ENCODE measurements around the gene TMEM52.

DNA sequence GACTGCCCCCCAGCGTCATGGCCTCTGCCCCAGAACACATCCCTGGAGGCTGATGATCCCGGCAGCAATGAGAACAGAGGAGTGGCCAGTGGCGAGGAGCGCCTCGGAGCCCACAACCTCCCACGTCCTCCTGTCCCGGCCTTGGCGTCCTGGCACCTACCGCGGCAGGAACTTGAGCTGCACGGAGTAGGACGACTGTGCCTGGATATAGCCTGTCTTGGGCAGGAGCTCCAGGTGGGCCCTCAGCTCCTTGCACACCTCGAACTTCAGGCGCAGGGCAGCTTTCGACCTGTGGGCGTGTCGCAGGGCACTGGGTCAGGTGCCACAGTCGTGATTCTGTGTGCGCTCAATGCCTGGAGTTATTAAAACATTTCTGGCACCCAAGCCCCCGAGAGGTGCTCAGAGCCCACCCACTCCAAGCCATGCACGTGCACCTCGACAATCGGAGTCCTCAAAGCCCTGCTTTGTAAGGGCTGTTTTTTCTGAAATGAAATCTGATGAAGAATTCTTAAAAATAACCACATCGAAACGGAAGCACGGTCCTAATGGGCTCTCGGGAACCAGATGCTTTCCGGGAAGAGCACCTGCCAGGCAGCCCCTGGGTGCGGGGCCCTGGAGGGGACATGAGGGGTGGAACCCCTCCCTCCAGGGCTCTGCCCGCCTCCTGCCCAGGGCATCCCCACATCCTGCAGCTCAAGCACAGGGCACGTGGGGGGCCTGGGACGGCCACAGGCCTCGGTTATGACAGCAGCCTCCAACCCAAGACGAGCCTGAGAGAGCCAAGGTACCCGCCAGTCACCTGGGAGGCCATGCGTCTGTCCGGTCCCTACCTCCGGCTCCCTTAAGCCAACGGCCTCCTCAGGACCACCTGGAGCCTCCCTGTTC lies 23.0 kb upstream of the TMEM52 start:
- TF ChIP-seq CTCF (IDR thresholded peaks at IDR 0.05; ENCODE audit: extremely low read depth in 1 of 2, insufficient read depth in 1 of 2, low read depth in 1 of 2, low read length in 2 of 2), result no peak
- no peak for TF ChIP-seq MAX (IDR thresholded peaks at IDR 0.05; ENCODE audit: insufficient read depth, insufficient read length)
- no peak for TF ChIP-seq POLR2A (IDR thresholded peaks at IDR 0.05; ENCODE audit: low read depth, low read length)
- TF ChIP-seq POLR2AphosphoS5 (IDR thresholded peaks at IDR 0.05; ENCODE audit: insufficient read depth, low read depth, low read length), result no peak
- no peak for TF ChIP-seq EZH2 (IDR thresholded peaks at IDR 0.05; ENCODE audit: borderline replicate concordance, low read depth, low read length, severe bottlenecking)
